Measurements from ENCODE around the gene DCC.

DNA sequence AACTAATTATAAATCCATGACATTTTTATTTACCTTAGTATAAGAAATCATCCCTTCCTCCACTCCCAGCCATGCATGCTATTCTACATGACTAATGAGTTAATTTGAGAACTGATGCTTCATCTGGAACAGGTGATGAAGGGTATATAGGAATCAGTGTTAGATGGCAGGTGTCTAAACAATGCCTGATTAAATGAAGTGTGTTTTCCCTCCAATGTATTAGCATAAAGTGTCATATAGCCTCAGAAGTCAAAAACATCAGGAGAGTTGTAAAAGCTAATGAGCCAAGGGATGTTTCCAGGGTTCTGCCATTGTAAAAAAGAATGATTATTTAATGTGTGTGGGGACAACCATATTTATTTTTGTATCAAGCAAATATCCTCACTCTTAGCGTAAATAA is 913.8 kb downstream of the DCC start:
- TF ChIP-seq, protein P1, sequence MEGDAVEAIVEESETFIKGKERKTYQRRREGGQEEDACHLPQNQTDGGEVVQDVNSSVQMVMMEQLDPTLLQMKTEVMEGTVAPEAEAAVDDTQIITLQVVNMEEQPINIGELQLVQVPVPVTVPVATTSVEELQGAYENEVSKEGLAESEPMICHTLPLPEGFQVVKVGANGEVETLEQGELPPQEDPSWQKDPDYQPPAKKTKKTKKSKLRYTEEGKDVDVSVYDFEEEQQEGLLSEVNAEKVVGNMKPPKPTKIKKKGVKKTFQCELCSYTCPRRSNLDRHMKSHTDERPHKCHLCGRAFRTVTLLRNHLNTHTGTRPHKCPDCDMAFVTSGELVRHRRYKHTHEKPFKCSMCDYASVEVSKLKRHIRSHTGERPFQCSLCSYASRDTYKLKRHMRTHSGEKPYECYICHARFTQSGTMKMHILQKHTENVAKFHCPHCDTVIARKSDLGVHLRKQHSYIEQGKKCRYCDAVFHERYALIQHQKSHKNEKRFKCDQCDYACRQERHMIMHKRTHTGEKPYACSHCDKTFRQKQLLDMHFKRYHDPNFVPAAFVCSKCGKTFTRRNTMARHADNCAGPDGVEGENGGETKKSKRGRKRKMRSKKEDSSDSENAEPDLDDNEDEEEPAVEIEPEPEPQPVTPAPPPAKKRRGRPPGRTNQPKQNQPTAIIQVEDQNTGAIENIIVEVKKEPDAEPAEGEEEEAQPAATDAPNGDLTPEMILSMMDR (optimal IDR thresholded peaks at IDR 0.05 in 1 of 3, IDR thresholded peaks at IDR 0.05 in 1 of 3, conservative IDR thresholded peaks at IDR 0.05 in 1 of 3; ENCODE audit: extremely low read depth in 1 of 3, insufficient read depth in 2 of 3, low read length in 3 of 3) = no peak
- TF ChIP-seq EZH2 (IDR thresholded peaks at IDR 0.05; ENCODE audit: low read length) = no peak

Measured in keratinocyte (primary cell).